ENCODE measurements around the gene FOXP2. TPM values are rescaled to one million over a fixed set of nuclear protein-coding genes. Genes with fewer than 3 reads are reported as not detected.

FOXP2 gene
- total and polyA plus RNA-seq, 2 of the 4 experiments (the other 2 are of a cell fraction) = 0.89 to 1.1 TPM

DNA sequence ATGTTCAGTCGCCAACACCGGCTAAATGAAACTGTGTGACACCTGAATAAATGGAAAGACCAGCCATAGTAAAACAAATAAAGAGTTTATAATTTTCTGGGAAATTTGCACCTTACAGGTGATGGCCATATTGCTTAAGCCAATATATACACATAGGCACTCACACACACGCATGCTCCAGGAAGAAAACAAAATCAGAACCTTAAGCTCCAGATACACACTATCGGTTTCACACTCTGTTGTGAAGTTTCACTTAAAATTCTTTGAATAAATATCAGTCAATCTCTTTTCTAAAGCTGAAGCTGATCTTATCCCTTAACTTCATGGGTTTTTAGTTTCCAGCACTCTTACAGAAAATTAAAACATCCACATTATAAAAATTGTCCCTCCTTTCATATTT lies 280.6 kb downstream of the FOXP2 start:
- no peak overlapping the region for H4K91ac ChIP-seq (ENCODE audit: insufficient read depth, low read depth, low read length)
- no peak overlapping the region for H3K18ac ChIP-seq (ENCODE audit: low read depth, low read length)
- TF ChIP-seq, protein P1, sequence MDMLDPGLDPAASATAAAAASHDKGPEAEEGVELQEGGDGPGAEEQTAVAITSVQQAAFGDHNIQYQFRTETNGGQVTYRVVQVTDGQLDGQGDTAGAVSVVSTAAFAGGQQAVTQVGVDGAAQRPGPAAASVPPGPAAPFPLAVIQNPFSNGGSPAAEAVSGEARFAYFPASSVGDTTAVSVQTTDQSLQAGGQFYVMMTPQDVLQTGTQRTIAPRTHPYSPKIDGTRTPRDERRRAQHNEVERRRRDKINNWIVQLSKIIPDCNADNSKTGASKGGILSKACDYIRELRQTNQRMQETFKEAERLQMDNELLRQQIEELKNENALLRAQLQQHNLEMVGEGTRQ (IDR thresholded peaks at IDR 0.05; ENCODE audit: low read depth, low read length) = no peak
- TF ChIP-seq BHLHE40 (IDR thresholded peaks at IDR 0.05; ENCODE audit: low read depth, low read length) (no peak), POLR2A (IDR thresholded peaks at IDR 0.05; ENCODE audit: low read depth, low read length) (no peak), FOS (IDR thresholded peaks at IDR 0.05; ENCODE audit: low read depth, low read length) (no peak), RCOR1 (IDR thresholded peaks at IDR 0.05; ENCODE audit: insufficient replicate concordance, low read length) (no peak), RAD21 (IDR thresholded peaks at IDR 0.05; ENCODE audit: low read length) (no peak), MAFK (IDR thresholded peaks at IDR 0.05; ENCODE audit: low read depth, low read length) (no peak), MAZ (IDR thresholded peaks at IDR 0.05; ENCODE audit: borderline replicate concordance, low read depth, low read length) (no peak), SMC3 (IDR thresholded peaks at IDR 0.05; ENCODE audit: low read depth, low read length) (no peak), CEBPB (IDR thresholded peaks at IDR 0.05; ENCODE audit: low read depth, low read length) (no peak), NFE2L2 (IDR thresholded peaks at IDR 0.05; ENCODE audit: low read depth, low read length) (no peak), CHD1 (IDR thresholded peaks at IDR 0.05; ENCODE audit: low read depth, low read length) (no peak), MXI1 (IDR thresholded peaks at IDR 0.05; ENCODE audit: borderline replicate concordance, low read depth, low read length) (no peak), RFX5 (IDR thresholded peaks at IDR 0.05; ENCODE audit: low read depth, low read length) (no peak)
- TF ChIP-seq, protein P2, sequence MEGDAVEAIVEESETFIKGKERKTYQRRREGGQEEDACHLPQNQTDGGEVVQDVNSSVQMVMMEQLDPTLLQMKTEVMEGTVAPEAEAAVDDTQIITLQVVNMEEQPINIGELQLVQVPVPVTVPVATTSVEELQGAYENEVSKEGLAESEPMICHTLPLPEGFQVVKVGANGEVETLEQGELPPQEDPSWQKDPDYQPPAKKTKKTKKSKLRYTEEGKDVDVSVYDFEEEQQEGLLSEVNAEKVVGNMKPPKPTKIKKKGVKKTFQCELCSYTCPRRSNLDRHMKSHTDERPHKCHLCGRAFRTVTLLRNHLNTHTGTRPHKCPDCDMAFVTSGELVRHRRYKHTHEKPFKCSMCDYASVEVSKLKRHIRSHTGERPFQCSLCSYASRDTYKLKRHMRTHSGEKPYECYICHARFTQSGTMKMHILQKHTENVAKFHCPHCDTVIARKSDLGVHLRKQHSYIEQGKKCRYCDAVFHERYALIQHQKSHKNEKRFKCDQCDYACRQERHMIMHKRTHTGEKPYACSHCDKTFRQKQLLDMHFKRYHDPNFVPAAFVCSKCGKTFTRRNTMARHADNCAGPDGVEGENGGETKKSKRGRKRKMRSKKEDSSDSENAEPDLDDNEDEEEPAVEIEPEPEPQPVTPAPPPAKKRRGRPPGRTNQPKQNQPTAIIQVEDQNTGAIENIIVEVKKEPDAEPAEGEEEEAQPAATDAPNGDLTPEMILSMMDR (conservative IDR thresholded peaks at IDR 0.05; ENCODE audit: low read depth, low read length) = no peak
- TF ChIP-seq, protein P3, sequence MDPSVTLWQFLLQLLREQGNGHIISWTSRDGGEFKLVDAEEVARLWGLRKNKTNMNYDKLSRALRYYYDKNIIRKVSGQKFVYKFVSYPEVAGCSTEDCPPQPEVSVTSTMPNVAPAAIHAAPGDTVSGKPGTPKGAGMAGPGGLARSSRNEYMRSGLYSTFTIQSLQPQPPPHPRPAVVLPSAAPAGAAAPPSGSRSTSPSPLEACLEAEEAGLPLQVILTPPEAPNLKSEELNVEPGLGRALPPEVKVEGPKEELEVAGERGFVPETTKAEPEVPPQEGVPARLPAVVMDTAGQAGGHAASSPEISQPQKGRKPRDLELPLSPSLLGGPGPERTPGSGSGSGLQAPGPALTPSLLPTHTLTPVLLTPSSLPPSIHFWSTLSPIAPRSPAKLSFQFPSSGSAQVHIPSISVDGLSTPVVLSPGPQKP (IDR thresholded peaks at IDR 0.05; ENCODE audit: borderline replicate concordance, low read depth, low read length) = no peak
- in situ Hi-C loops (cut with MboI; ENCODE audit: low sequenced_read_pairs) (no loop called here), intact Hi-C loops (cut with micrococcal nuclease) (no loop called here), dilution Hi-C loops (cut with HindIII; ENCODE audit: low sequenced_read_pairs, unreplicated experiment) (no loop called here)
- no TSS peak for BruUV-seq (replicated peaks)
- no peak overlapping the region for H4K5ac ChIP-seq (ENCODE audit: low read depth, low read length)
- no peaks in the 10 kb centered on the region for H3K27me3 ChIP-seq (ENCODE audit: control insufficient read depth, insufficient read depth, low read length)
- H3K9me3 ChIP-seq (ENCODE audit: control insufficient read depth, insufficient read depth, low read length) = no peaks in the 10 kb centered on the region
- H3K27ac ChIP-seq (ENCODE audit: insufficient read depth, low read length) = no peak overlapping the region
- no CpG with 5 or more reads among the region's 4 CpGs for WGBS, 2 experiments (ENCODE audit: extremely low coverage in 2 of 2, insufficient read length in 1 of 2)
- no peaks in the 10 kb centered on the region for H4K20me1 ChIP-seq (ENCODE audit: insufficient read depth, low read length)
- no peak overlapping the region for H4K8ac ChIP-seq (ENCODE audit: low read depth in 2 of 2, low read length in 2 of 2)
- ChIA-PET POLR2A (ENCODE audit: unreplicated experiment) (interaction anchor here (0.6 kb wide), 1 partner anchor 15 kb away, joined by 3 read pairs; no protein-coding TSS in a partner anchor), CTCF (no interaction called here)
- H2BK15ac ChIP-seq (ENCODE audit: low read depth, low read length) = no peak overlapping the region
- no peak overlapping the region for H3K4ac ChIP-seq (ENCODE audit: low read depth, low read length)
- ATAC-seq (ENCODE audit: low read depth) = no peak
- no peak overlapping the region for H3K4me3 ChIP-seq (ENCODE audit: insufficient read depth, low read depth, low read length)
- H3K14ac ChIP-seq (replicated peaks; ENCODE audit: low read depth, low read length) = no peak overlapping the region
- no peak overlapping the region for H2BK120ac ChIP-seq (ENCODE audit: low read depth, low read length)
- no peaks in the 10 kb centered on the region for H3K9me1 ChIP-seq (ENCODE audit: insufficient read depth, low read length)
- H3K4me2 ChIP-seq (ENCODE audit: low read depth, low read length) = no peak overlapping the region
- H3K79me1 ChIP-seq (ENCODE audit: low read depth in 1 of 2, low read length in 2 of 2) = no peaks in the 10 kb centered on the region
- H3K23ac ChIP-seq (ENCODE audit: low read depth, low read length) = no peak overlapping the region
- H2AK5ac ChIP-seq (ENCODE audit: low read depth, low read length) = no peak overlapping the region
- H2AFZ ChIP-seq (replicated peaks; ENCODE audit: low read length, poor library complexity) = no peak overlapping the region
- no peak overlapping the region for H2BK5ac ChIP-seq (ENCODE audit: low read depth, low read length, poor library complexity, severe bottlenecking)
- H3K36me3 ChIP-seq (ENCODE audit: control insufficient read depth, insufficient read depth, low read length) = no peaks in the 10 kb centered on the region
- H3K56ac ChIP-seq (ENCODE audit: extremely low read depth, insufficient read depth, low read length) = no peak overlapping the region
- H3K9ac ChIP-seq (ENCODE audit: low read depth, low read length) = no peak overlapping the region
- no peak for DNase-seq
- H2BK20ac ChIP-seq (ENCODE audit: low read depth, low read length) = no peak overlapping the region
- H3K4me1 ChIP-seq (ENCODE audit: control insufficient read depth, insufficient read depth, low read length) = no peaks in the 10 kb centered on the region
- H2AK9ac ChIP-seq (replicated peaks; ENCODE audit: low read depth, low read length, poor library complexity) = no peak overlapping the region

Data from IMR-90 (cell line).